Stomach smooth muscle (tissue), 2 donors: Measurements from ENCODE around the gene TSC22D4.
A peak's percentile ranks its signal among the peaks of the same experiment; 100 is the strongest.

ENCODE experiments used
- H3K27ac ChIP-seq: one replicate; pipeline ENCODE4 v1.7.0; 2013; ENCODE audit warnings: mild to moderate bottlenecking, low read length, inconsistent platforms
- H3K27me3 ChIP-seq, 2 donors: one replicate each; pipeline ENCODE4 v1.7.0; 2013; ENCODE audit warnings: low read length in 2 of 2; ENCODE audit not compliant: insufficient read depth in 2 of 2, control insufficient read depth in 1 of 2
- H3K36me3 ChIP-seq, 2 donors: one replicate each; pipeline ENCODE4 v1.7.0; 2013; ENCODE audit warnings: low read length in 2 of 2; ENCODE audit not compliant: control insufficient read depth in 2 of 2, insufficient read depth in 2 of 2
- H3K4me1 ChIP-seq: one replicate; pipeline ENCODE4 v1.7.0; 2013; ENCODE audit warnings: low read length; ENCODE audit not compliant: control insufficient read depth, insufficient read depth
- H3K4me3 ChIP-seq, 2 donors: one replicate each; pipeline ENCODE4 v1.7.0; 2013; ENCODE audit warnings: low read length in 2 of 2
- H3K9ac ChIP-seq, 2 donors: one replicate each; pipeline ENCODE4 v1.7.0; 2013; ENCODE audit warnings: low read length in 2 of 2, mild to moderate bottlenecking in 1 of 2
- H3K9me3 ChIP-seq, 2 donors: one replicate each; pipeline ENCODE4 v1.7.0; 2013; ENCODE audit warnings: low read length in 2 of 2; ENCODE audit not compliant: control insufficient read depth in 2 of 2
- donor health status: healthy.
- donor health status: Pancreatic carcinoma.

Gene TSC22D4

GRCh38 chr7:100492738-100493475 is 13.9 kb upstream of the TSC22D4 start:
- Histone ChIP-seq H3K4me1 (peaks cover 14% of the 10 kb centered on the region), H3K27ac (no peak overlapping the region), H3K4me3 (peak overlapping the region in 1 of 2 donors; percentile 54), H3K9me3 (no peaks in the 10 kb centered on the region), H3K36me3 (no peaks in the 10 kb centered on the region), H3K27me3 (peaks cover 0 to 2% of the 10 kb centered on the region in 2 donors), H3K9ac (peak overlapping the region in 1 of 2 donors; percentile 29)

DNA sequence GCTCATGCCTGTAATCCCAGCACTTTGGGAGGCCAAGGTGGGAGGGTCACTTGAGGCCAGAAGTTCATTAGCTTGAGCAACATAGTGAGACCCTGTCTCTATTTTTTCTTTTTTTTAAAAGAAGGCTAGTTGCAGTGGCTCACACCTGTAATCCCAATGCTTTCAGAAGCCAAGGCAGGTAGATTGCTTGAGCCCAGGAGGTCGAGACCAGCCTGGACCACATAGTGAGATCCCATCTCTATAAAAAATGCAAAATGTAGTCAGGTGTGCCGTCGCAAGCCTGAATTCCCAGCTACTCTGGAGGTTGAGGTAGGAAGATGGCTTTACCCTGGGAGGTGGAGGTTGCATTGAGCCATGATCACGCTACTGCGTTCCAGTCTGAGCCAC is 12.2 kb upstream of the TSC22D4 start:
- no peaks in the 10 kb centered on the region for H3K9me3 ChIP-seq
- no peaks in the 10 kb centered on the region for H3K36me3 ChIP-seq
- H3K9ac ChIP-seq, result no peak overlapping the region
- no peak overlapping the region for H3K27ac ChIP-seq
- no peak overlapping the region for H3K4me3 ChIP-seq
- H3K4me1 ChIP-seq, result peaks cover 14% of the 10 kb centered on the region
- H3K27me3 ChIP-seq, result peaks cover 0 to 2% of the 10 kb centered on the region in 2 donors

DNA sequence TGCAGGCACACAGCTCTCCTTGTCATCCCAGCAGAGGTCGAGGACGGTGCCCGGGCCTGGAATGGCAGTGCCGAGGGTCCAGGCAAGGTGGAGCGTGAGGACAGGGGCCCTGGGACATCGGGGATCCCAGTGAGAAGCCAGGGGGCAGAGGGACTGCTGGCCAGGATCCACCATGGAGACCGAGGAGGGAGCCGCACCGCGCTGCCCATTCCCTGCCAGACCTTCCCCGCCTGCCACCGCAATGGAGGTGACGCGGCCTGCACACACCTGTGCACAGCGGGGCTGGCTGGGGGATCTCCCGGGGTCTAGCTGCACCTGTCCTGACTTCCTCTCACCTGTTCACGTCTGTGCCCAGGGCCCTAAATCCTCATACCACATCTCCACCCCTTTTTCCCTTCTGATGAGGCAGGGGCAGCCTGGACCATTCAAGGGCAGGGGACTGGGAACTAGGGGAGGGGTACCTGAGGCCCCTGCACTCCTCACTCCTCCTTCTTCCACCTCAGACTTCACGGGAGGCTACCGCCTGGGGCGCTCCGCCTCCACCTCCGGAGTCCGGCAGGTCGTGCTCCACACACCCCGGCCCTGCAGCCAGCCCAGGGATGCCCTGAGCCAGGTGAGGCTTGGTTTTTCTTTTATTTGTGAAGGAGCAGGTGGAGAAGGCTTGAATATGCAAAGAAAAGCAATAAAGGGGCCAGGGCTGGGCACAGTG is 11.6 kb upstream of the TSC22D4 start:
- Histone ChIP-seq H3K36me3 (no peaks in the 10 kb centered on the region), H3K4me3 (no peak overlapping the region), H3K27ac (no peak overlapping the region), H3K27me3 (peaks cover 0 to 2% of the 10 kb centered on the region in 2 donors), H3K4me1 (peaks cover 14% of the 10 kb centered on the region), H3K9me3 (no peaks in the 10 kb centered on the region), H3K9ac (no peak overlapping the region)

GRCh38 chr7:100489824-100490223 is 10.8 kb upstream of the TSC22D4 start:
- Histone ChIP-seq H3K36me3 (no peaks in the 10 kb centered on the region), H3K27ac (no peak overlapping the region), H3K4me3 (no peak overlapping the region)

GRCh38 chr7:100489121-100489520 is 10.1 kb upstream of the TSC22D4 start:
- Histone ChIP-seq H3K4me3 (no peak overlapping the region), H3K9ac (no peak overlapping the region), H3K27me3 (peaks cover 0 to 2% of the 10 kb centered on the region in 2 donors), H3K9me3 (no peaks in the 10 kb centered on the region), H3K27ac (no peak overlapping the region), H3K36me3 (no peaks in the 10 kb centered on the region), H3K4me1 (peaks cover 17% of the 10 kb centered on the region)

More at GRCh38 chr7:100489824-100490223, 10.8 kb upstream of the TSC22D4 start:
- Histone ChIP-seq H3K4me1 (peaks cover 14% of the 10 kb centered on the region), H3K9me3 (no peaks in the 10 kb centered on the region), H3K27me3 (peaks cover 0 to 2% of the 10 kb centered on the region in 2 donors), H3K9ac (no peak overlapping the region)

GRCh38 chr7:100488333-100489095 is 9.5 kb upstream of the TSC22D4 start:
- H3K27me3 ChIP-seq, result peaks cover 0 to 2% of the 10 kb centered on the region in 2 donors
- no peak overlapping the region for H3K27ac ChIP-seq
- no peak overlapping the region for H3K9ac ChIP-seq
- H3K4me1 ChIP-seq, result peaks cover 16% of the 10 kb centered on the region
- no peaks in the 10 kb centered on the region for H3K9me3 ChIP-seq
- no peaks in the 10 kb centered on the region for H3K36me3 ChIP-seq
- no peak overlapping the region for H3K4me3 ChIP-seq

- Histone ChIP-seq H3K27ac (no peak overlapping the region), H3K36me3 (no peaks in the 10 kb centered on the region), H3K9ac (no peak overlapping the region), H3K4me3 (no peak overlapping the region), H3K9me3 (no peaks in the 10 kb centered on the region), H3K27me3 (peaks cover 0 to 2% of the 10 kb centered on the region in 2 donors), H3K4me1 (peaks cover 19% of the 10 kb centered on the region)
Measured at GRCh38 chr7:100486753-100487446, 7.9 kb upstream of the TSC22D4 start.

- no peak overlapping the region for H3K27ac ChIP-seq
- H3K9me3 ChIP-seq, result no peaks in the 10 kb centered on the region
- H3K4me3 ChIP-seq, result no peak overlapping the region
- H3K36me3 ChIP-seq, result no peaks in the 10 kb centered on the region
- H3K4me1 ChIP-seq, result peaks cover 19% of the 10 kb centered on the region
- H3K27me3 ChIP-seq, result peaks cover 0 to 2% of the 10 kb centered on the region in 2 donors
- no peak overlapping the region for H3K9ac ChIP-seq
Measured at GRCh38 chr7:100486111-100486636, 7.2 kb upstream of the TSC22D4 start.

DNA sequence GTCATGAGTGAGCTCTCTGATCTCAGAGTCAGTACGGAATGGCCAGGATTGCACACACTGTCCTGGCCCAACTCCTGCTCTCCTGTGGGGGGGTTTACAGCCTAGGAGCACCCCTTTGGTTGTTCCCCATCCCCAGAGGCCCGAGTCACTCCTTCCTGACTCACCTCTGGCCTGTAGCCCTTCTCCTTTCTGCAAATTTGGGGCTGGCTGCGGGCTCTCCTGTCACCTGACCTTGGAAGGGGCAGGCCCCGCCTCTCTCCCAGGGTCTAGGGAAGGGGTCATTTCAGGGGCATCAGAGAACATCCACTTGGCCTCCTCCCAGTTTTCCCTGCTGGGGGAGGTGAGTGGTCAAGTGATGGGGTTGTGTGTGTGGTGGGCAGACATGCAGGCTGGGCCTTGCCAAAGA is 6.5 kb upstream of the TSC22D4 start:
- no peak overlapping the region for H3K27ac ChIP-seq
- peaks cover 0 to 2% of the 10 kb centered on the region in 2 donors for H3K27me3 ChIP-seq
- no peaks in the 10 kb centered on the region for H3K36me3 ChIP-seq
- no peak overlapping the region for H3K4me3 ChIP-seq
- peaks cover 19% of the 10 kb centered on the region for H3K4me1 ChIP-seq
- H3K9me3 ChIP-seq, result no peaks in the 10 kb centered on the region
- H3K9ac ChIP-seq, result no peak overlapping the region

DNA sequence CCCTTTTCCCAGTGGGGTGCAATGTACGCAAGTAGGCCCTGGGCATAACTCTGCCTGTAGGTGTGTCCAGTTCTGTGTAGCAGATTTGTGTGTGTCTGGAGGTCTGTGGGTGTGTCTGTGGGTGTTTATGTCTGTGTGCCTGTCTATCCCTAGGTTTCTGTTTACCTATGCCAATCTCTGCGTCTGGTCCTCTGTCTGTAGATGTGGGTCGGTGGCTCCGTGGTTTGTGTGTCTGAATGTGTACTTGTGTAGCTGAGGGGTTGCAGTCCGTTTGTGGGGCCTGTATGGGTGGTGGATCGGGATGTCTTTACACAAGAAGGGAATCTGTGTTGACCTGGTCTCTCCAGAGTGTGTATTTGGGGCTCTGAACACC is 5.6 kb upstream of the TSC22D4 start:
- H3K27ac ChIP-seq, result no peak overlapping the region
- peaks cover 17% of the 10 kb centered on the region for H3K4me1 ChIP-seq
- H3K9ac ChIP-seq, result no peak overlapping the region
- H3K27me3 ChIP-seq, result no peaks in the 10 kb centered on the region
- no peak overlapping the region for H3K4me3 ChIP-seq
- H3K9me3 ChIP-seq, result no peaks in the 10 kb centered on the region
- H3K36me3 ChIP-seq, result no peaks in the 10 kb centered on the region
